H1 (cell line): ENCODE results near the gene ZNF101. TPM values are rescaled to one million over a fixed set of nuclear protein-coding genes. Genes with fewer than 3 reads are reported as not detected.

ENCODE experiments used
- BACH1 ChIP-seq: IDR thresholded peaks from 2 replicates; pipeline ENCODE4 v1.6.1; 2012; ENCODE audit warnings: low read length, improper control_type of control experiment
- BRCA1 ChIP-seq: IDR thresholded peaks from 2 replicates; pipeline ENCODE4 v1.6.1; 2012; ENCODE audit warnings: low read depth, low read length, improper control_type of control experiment
- CBX5 ChIP-seq: fragments of 300-800, 300-1000 bp; sonication (generic); IDR thresholded peaks from 2 replicates; pipeline ENCODE4 v1.7.1; 2016; ENCODE audit warnings: antibody characterized with exemption, low read length, low read depth
- CHD1 ChIP-seq: IDR thresholded peaks from 2 replicates; pipeline ENCODE4 v1.6.1; 2012; ENCODE audit warnings: low read depth, low read length, improper control_type of control experiment
- CHD2 ChIP-seq: IDR thresholded peaks from 2 replicates; pipeline ENCODE4 v1.6.1; 2012; ENCODE audit warnings: low read length, improper control_type of control experiment
- EP300 ChIP-seq, 2 experiments: IDR thresholded peaks; 1 replicate in 1 of 2; 2 replicates in 1 of 2; pipeline ENCODE4 v1.6.1; 2011 to 2012; ENCODE audit warnings: low read depth in 2 of 2, low read length in 2 of 2, mild to moderate bottlenecking in 2 of 2, borderline replicate concordance in 1 of 2, inconsistent platforms in 1 of 2, moderate library complexity in 1 of 2
- NRF1 ChIP-seq: IDR thresholded peaks from 2 replicates; pipeline ENCODE4 v1.6.1; 2011; ENCODE audit warnings: mild to moderate bottlenecking, low read depth, low read length, improper control_type of control experiment
- SP1 ChIP-seq: IDR thresholded peaks from 2 replicates; pipeline ENCODE4 v1.6.1; 2011; ENCODE audit warnings: low read depth, low read length
- polyA plus RNA-seq, 7 experiments: library from polyadenylated mRNA; depleted of rRNA in 3 of 7; stranded (reverse) in 5 of 7; unstranded in 2 of 7; fragments of >200 nt in 5 of 7; fragments of 200-250 nt in 2 of 7; gene quantifications; 1 replicate in 5 of 7; 2 replicates in 1 of 7; 4 replicates in 1 of 7; pipeline versions ENCODE4 v1.2.1 to v1.2.3, GENCODE V29; 2011 to 2013; ENCODE audit warnings: missing spikeins in 2 of 7, mixed read lengths in 2 of 7
- total RNA-seq: library from RNA; stranded (reverse); fragmentation: NEBNext Ultra II Directional; extraction: Animal tissue kit (Norgen Biotek cat#: 25700); gene quantifications from 2 replicates; pipeline ENCODE4 v1.2.1, GENCODE V29; 2021
- TF ChIP-seq, protein P1 (sequence below): fragments of 300-600 bp; sonication (generic); IDR thresholded peaks from 2 replicates; pipeline ENCODE4 v1.7.1; 2012; ENCODE audit warnings: low read length, moderate library complexity, mild to moderate bottlenecking, inconsistent platforms; ENCODE audit not compliant: insufficient replicate concordance
- TF ChIP-seq, protein P2 (sequence below): IDR thresholded peaks from 2 replicates; pipeline ENCODE4 v1.6.1; 2012; ENCODE audit warnings: inconsistent platforms

Gene ZNF101
- total and polyA plus RNA-seq, 2 of the 8 experiments (the other 6 are each of a cell fraction or from before 2014, with no cell fraction given) = 13.0 to 50.9 TPM

- TF ChIP-seq, protein P1, sequence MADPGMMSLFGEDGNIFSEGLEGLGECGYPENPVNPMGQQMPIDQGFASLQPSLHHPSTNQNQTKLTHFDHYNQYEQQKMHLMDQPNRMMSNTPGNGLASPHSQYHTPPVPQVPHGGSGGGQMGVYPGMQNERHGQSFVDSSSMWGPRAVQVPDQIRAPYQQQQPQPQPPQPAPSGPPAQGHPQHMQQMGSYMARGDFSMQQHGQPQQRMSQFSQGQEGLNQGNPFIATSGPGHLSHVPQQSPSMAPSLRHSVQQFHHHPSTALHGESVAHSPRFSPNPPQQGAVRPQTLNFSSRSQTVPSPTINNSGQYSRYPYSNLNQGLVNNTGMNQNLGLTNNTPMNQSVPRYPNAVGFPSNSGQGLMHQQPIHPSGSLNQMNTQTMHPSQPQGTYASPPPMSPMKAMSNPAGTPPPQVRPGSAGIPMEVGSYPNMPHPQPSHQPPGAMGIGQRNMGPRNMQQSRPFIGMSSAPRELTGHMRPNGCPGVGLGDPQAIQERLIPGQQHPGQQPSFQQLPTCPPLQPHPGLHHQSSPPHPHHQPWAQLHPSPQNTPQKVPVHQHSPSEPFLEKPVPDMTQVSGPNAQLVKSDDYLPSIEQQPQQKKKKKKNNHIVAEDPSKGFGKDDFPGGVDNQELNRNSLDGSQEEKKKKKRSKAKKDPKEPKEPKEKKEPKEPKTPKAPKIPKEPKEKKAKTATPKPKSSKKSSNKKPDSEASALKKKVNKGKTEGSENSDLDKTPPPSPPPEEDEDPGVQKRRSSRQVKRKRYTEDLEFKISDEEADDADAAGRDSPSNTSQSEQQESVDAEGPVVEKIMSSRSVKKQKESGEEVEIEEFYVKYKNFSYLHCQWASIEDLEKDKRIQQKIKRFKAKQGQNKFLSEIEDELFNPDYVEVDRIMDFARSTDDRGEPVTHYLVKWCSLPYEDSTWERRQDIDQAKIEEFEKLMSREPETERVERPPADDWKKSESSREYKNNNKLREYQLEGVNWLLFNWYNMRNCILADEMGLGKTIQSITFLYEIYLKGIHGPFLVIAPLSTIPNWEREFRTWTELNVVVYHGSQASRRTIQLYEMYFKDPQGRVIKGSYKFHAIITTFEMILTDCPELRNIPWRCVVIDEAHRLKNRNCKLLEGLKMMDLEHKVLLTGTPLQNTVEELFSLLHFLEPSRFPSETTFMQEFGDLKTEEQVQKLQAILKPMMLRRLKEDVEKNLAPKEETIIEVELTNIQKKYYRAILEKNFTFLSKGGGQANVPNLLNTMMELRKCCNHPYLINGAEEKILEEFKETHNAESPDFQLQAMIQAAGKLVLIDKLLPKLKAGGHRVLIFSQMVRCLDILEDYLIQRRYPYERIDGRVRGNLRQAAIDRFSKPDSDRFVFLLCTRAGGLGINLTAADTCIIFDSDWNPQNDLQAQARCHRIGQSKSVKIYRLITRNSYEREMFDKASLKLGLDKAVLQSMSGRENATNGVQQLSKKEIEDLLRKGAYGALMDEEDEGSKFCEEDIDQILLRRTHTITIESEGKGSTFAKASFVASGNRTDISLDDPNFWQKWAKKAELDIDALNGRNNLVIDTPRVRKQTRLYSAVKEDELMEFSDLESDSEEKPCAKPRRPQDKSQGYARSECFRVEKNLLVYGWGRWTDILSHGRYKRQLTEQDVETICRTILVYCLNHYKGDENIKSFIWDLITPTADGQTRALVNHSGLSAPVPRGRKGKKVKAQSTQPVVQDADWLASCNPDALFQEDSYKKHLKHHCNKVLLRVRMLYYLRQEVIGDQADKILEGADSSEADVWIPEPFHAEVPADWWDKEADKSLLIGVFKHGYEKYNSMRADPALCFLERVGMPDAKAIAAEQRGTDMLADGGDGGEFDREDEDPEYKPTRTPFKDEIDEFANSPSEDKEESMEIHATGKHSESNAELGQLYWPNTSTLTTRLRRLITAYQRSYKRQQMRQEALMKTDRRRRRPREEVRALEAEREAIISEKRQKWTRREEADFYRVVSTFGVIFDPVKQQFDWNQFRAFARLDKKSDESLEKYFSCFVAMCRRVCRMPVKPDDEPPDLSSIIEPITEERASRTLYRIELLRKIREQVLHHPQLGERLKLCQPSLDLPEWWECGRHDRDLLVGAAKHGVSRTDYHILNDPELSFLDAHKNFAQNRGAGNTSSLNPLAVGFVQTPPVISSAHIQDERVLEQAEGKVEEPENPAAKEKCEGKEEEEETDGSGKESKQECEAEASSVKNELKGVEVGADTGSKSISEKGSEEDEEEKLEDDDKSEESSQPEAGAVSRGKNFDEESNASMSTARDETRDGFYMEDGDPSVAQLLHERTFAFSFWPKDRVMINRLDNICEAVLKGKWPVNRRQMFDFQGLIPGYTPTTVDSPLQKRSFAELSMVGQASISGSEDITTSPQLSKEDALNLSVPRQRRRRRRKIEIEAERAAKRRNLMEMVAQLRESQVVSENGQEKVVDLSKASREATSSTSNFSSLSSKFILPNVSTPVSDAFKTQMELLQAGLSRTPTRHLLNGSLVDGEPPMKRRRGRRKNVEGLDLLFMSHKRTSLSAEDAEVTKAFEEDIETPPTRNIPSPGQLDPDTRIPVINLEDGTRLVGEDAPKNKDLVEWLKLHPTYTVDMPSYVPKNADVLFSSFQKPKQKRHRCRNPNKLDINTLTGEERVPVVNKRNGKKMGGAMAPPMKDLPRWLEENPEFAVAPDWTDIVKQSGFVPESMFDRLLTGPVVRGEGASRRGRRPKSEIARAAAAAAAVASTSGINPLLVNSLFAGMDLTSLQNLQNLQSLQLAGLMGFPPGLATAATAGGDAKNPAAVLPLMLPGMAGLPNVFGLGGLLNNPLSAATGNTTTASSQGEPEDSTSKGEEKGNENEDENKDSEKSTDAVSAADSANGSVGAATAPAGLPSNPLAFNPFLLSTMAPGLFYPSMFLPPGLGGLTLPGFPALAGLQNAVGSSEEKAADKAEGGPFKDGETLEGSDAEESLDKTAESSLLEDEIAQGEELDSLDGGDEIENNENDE = no peak
- TF ChIP-seq CHD2 (peak; percentile 80), BACH1 (no peak), EP300 (IDR thresholded peaks at IDR 0.05; ENCODE audit: borderline replicate concordance in 1 of 2, low read depth in 2 of 2, low read length in 2 of 2) (no peak), CBX5 (no peak), BRCA1 (no peak), NRF1 (no peak), SP1 (peak; percentile 96), CHD1 (no peak)
- TF ChIP-seq, protein P2, sequence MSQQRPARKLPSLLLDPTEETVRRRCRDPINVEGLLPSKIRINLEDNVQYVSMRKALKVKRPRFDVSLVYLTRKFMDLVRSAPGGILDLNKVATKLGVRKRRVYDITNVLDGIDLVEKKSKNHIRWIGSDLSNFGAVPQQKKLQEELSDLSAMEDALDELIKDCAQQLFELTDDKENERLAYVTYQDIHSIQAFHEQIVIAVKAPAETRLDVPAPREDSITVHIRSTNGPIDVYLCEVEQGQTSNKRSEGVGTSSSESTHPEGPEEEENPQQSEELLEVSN = peak; percentile 51; the same call in 1 of the 2 replicates
Observed at GRCh38 chr19:19668230-19669012, at the start of gene ZNF101 (continued).
